Cerebellar nuclear complex (tissue), 1 donor: ENCODE results near the gene ACP4.
"Not testable (repeated sequence)": the region's sequence is repeated elsewhere in the genome, so short reads cannot be mapped to it uniquely, and the experiment has no call there.

Experiments
- DNase-seq, 2 experiments: peaks; one replicate each; lab custom pipeline; 2025; lab: John Stamatoyannopoulos, UW

Gene ACP4

GRCh38 chr19:50777261-50777660 lies 13.0 kb upstream of the ACP4 start:
- no peak for DNase-seq

DNA sequence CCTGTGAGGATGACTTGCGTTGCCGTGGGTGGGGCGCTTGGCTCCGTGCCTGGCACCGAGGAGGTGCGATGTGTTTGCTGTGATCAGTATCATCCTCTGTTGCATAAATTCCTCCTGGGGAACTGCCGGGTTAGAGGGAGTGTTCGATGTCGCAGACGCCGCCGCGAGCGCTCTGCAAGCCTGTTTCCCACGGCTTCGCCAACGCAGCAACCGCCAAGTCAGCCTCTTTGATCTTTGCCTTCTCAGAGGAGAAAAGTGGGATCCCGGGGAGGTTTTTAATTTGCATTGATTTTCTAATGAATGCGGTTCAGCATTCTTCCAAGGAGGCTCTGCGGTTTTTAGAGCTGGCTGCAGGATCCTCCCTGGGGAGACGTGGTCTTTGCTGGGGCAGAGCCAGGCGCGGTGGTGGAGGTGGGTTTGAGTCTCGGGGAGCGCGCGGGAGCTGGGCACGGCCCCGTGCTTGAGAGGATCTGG lies 12.3 kb upstream of the ACP4 start:
- no peak for DNase-seq

DNA sequence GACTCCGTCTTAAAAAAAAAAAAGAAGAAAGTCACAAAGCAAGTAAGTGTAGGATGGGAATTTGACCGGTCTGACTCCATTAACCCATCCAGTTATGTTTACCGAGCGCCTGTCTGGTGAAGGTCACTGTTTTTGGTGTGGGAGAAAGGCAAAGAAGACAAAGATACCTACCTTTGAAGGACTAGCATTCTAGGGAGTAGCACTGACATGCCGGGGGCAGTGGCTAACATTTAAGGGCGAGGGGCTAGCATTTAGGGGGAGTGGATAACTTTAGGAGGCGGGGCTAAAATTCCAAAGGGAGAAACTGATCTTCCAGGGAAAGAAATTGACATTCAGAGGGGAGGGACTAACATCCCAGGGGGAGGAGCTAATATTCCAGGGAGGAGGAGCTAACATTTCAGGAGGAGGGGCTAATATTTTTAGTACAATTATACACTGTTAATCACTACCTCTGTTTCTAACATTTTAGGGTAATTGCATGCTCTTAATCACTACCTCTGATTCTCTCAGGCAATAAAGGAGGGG lies 11.2 kb upstream of the ACP4 start:
- DNase-seq: no peak

DNA sequence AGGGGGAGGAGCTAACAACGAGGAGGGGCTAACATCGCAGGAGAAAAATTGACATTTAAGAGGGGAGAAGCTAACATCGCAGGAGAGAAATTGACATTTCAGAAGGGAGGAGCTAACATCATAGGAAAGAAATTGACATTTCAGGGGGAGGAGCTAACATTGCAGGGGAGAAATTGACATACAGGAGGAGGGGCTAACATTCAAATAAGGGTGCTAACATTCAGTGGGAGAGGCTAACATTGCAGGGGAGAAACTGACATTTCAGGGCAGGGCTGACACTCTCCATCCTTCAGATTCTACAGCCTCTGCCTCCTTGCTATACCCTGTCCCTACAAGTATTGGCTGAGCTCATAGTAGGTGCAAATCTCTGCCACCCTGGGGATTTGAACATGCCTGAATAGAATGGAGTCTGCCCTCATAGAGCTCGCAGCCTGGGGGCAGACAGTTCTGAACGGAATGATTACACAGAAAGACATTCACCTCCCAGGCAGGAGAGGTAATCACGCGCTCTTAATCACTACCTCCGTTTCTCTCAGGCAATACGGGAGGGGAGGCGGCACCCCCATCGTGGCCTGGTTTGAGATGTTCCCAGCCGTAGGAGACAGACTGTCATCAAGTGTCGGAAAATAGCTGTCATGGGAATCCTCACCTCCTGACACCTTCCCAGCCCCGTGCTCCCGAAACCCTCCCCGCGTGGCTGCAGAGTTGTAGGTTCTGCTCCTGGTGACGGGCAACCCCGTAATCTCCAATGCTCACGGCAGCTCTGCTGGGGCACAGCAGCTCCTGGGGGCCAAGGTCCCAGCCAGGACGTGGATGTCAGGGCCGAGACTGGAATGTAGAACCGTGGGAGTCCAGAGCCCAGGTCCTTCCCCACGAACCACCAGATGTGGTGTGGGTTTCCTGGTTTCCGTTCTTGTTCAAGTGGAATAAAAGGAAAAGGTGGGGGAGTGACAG lies 10.4 kb upstream of the ACP4 start:
- DNase-seq: no peak

DNA sequence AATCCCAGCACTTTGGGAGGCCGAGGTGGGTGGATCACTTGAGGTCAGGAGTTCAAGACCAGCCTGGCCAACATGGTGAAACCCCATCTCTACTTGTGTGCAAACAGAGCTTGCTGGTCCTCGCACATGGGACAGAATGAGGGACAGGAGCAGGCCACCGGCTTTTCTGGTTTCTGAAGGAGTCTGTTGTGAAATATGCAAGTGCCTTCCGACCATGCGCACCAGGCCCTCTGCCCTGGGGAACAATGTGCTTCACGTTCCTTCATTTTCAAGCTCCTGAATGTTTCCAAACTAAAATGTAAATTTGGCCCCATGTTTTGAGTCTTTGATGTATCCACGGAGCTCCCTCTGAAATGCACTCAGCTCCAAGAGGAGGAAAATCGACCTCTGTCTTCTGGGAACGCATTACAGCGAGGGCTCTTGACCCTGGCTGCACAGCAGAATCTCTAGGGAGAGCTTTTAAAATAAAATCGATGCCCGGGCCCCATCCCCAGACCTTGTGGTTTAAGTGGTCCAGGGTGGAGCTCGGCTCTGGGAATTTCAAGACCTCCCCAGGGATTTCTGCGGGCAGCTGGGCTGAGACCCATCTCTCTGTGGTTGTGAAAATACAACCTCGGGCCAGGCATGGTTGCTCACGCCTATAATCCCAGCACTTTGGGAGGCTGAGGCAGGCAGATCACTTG lies 9.3 kb upstream of the ACP4 start:
- no peak for DNase-seq

- DNase-seq: not testable (repeated sequence)
These were observed 6.4 kb upstream of the ACP4 start for GRCh38 chr19:50783848-50784152.

DNA sequence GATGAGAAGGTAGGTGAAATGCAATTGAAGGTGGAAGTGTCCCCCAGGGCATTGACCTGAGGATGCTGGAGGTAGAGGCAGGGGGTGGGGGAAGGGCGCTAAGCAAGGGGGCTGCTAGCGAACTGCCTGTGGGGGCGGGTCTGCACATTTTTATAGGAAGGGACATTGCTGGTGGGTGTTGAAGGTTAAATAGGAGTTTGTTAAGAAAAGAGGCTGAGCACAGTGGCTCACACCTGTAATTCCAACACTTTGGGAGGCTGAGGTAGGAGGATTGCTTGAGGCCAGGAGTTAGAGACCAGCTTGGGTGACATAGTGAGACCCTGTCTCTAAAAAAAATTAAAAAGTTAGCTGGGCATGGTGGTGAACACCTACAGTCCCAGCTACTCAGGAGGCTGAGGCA lies 5.5 kb upstream of the ACP4 start:
- DNase-seq: no peak

- no peak for DNase-seq
These were observed 4.9 kb upstream of the ACP4 start for GRCh38 chr19:50785329-50785728.

- no peak for DNase-seq
These were observed 780 bp downstream of the ACP4 start for GRCh38 chr19:50790922-50791467.

DNA sequence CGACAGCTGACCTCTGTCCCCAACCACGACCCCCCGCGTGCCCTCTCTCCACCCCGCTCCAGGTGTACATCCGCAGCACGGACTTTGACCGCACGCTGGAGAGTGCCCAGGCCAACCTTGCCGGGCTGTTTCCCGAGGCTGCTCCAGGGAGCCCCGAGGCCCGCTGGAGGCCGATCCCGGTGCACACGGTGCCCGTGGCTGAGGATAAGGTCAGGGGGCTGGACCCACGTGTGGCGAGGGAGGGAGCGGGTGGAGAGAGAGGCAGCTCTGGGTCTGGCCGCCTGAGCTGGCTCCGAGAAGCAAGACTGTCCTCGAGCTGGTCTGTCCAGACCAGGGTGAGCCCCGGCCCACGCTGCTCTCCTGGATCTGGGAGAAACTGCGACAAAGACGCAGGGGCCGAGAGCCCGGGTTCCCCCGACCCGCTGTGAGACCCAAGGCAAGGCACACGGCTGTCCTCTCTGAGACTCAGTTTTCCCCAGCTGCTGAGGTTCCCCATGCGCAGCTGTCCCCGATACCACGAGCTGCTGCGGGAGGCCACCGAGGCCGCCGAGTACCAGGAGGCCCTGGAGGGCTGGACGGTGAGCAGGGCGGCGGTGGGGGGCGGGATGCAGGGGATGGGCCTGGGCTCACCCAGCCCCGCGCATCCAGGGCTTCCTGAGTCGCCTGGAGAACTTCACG lies 1.5 kb downstream of the ACP4 start:
- no peak for DNase-seq

- DNase-seq: no peak
These were observed 2.3 kb downstream of the ACP4 start for GRCh38 chr19:50792272-50793250.

DNA sequence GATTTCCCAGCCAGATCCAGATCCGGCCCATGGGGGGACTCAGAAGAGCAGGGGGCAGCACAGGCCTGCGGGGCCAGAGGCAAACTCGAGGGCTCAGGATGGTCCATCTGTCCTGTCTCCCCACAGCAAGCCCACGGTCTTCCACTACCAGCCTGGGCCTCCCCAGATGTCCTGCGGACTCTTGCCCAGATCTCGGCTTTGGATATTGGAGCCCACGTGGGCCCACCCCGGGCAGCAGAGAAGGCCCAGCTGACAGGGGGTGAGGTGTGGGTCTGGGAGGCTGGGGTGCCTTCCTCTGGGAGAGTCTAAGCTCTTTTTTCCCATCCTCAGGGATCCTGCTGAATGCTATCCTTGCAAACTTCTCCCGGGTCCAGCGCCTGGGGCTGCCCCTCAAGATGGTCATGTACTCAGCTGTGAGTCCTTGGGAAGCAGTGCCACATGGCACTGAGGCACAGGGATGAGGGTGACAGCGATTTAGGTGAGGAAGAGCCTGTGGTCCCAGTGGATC lies 3.4 kb downstream of the ACP4 start:
- no peak for DNase-seq

GRCh38 chr19:50794074-50794875 lies 4.1 kb downstream of the ACP4 start:
- DNase-seq: no peak

- DNase-seq: no peak
These were observed 4.9 kb downstream of the ACP4 start for GRCh38 chr19:50794876-50795663.

DNA sequence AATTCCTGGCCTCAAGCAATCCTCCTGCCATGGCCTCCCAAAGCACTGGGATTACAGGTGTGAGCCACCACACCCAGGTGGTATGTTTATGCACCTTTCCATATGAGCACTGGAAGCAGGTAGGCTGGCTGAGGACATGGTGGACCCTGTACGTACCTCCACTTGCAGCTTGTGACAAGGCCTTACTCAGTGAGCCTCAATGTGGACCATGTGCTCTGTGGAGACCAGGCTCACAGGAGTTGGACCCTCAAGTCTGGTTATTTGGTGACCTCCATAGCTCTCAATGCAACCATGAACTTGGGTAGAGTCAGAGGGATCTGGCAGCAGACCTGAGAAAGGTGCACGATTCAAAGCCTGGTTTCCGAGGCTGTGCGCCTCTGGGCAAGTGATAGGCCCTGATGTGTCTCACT lies 5.5 kb downstream of the ACP4 start:
- no peak for DNase-seq

DNA sequence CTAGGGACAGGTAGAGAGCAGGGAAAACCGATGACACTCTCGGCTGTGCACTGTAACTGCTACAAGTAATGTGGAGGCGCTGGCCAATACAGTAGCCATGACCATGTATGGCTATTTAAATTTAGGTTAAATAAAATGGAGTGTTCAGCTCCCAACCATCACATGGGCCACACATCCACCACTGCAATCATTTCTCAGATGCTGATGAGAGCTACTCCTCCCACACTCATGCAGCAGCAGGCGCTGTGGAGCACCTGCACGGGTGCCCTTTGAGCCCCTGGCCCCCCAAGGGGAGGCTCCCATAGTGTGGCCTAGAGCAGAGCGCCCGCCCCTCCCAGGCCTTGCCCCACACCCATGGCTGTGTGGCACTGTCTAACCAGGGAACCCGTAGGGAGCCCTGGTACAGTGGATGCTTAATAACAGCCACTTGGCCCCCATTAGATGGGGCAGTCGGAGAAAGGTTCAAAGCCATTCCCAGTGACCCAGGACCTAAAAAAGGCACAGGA lies 6.0 kb downstream of the ACP4 start:
- no peak for DNase-seq

- DNase-seq: no peak
These were observed 6.6 kb downstream of the ACP4 start for GRCh38 chr19:50796634-50797428.

DNA sequence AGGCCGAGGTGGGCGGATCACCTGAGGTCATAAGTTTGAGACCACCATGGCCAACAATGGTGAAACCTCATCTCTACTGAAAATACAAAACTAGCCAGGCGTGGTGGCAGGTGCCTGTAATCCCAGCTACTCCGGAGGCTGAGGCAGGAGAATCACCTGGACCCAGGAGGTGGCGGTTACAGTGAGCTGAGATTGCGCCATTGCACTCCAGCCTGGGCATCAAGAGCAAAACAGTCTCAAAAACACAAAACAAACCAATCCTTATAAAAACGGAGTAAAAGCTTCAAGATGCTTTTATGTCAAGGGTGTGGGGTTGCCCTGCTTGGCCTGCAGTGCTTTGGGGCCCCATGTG lies 7.2 kb downstream of the ACP4 start:
- no peak for DNase-seq
